Osteocyte (in vitro differentiated cells): ENCODE data around the gene KRTAP5-1. TPM values are rescaled to one million over a fixed set of nuclear protein-coding genes. Genes with fewer than 3 reads are reported as not detected.

Experiments used
- DNase-seq: peaks from one replicate; pipeline ENCODE4 v3.0.0; 2021; ENCODE audit warnings: mixed read lengths; ENCODE audit not compliant: unreplicated experiment; ENCODE audit errors: extremely low spot score
- H3K27ac Mint-ChIP-seq: one replicate; pipeline ENCODE4 v1.8.0; 2021; ENCODE audit warnings: mild to moderate bottlenecking, mixed read lengths; ENCODE audit not compliant: unreplicated experiment
- H3K27me3 Mint-ChIP-seq: one replicate; pipeline ENCODE4 v1.8.0; 2021; ENCODE audit warnings: mixed read lengths; ENCODE audit not compliant: unreplicated experiment
- H3K36me3 Mint-ChIP-seq: one replicate; pipeline ENCODE4 v1.8.0; 2021; ENCODE audit warnings: mixed read lengths; ENCODE audit not compliant: unreplicated experiment
- H3K4me1 Mint-ChIP-seq: one replicate; pipeline ENCODE4 v1.8.0; 2021; ENCODE audit warnings: mixed read lengths; ENCODE audit not compliant: unreplicated experiment
- H3K4me3 Mint-ChIP-seq: one replicate; pipeline ENCODE4 v1.8.0; 2021; ENCODE audit warnings: mild to moderate bottlenecking, moderate library complexity, mixed read lengths; ENCODE audit not compliant: unreplicated experiment
- H3K9me3 Mint-ChIP-seq: one replicate; pipeline ENCODE4 v1.8.0; 2021; ENCODE audit warnings: mixed read lengths; ENCODE audit not compliant: unreplicated experiment
- CTCF ChIP-seq: fragments of 200-600 bp; sonication (generic); IDR thresholded peaks from 2 replicates; pipeline ENCODE4 v1.5.0; 2021; ENCODE audit warnings: antibody characterized with exemption, mild to moderate bottlenecking, moderate library complexity
- total RNA-seq: library from RNA; stranded (reverse); gene quantifications from 2 replicates; pipeline ENCODE4 v1.2.1, GENCODE V29; 2021

The KRTAP5-1 gene
- total RNA-seq, 1 donor from 2014 or later = not detected

- no peak for DNase-seq
- H3K4me1 Mint-ChIP-seq = peaks cover 20% of the 10 kb centered on the region
- H3K27me3 Mint-ChIP-seq = peaks cover 3% of the 10 kb centered on the region
- no peak overlapping the region for H3K4me3 Mint-ChIP-seq
- no peak for TF ChIP-seq CTCF
- H3K9me3 Mint-ChIP-seq = no peaks in the 10 kb centered on the region
- no peaks in the 10 kb centered on the region for H3K36me3 Mint-ChIP-seq
- H3K27ac Mint-ChIP-seq = no peak overlapping the region
Observed at GRCh38 chr11:1571760-1572196, 13.3 kb downstream of the KRTAP5-1 start.

GRCh38 chr11:1570896-1571759 lies 14.0 kb downstream of the KRTAP5-1 start:
- DNase-seq = no peak

GRCh38 chr11:1570531-1570895 lies 14.6 kb downstream of the KRTAP5-1 start:
- DNase-seq = no peak
- peak overlapping the region; percentile 54 for H3K4me3 Mint-ChIP-seq
- TF ChIP-seq CTCF = no peak
- no peaks in the 10 kb centered on the region for H3K36me3 Mint-ChIP-seq
- H3K9me3 Mint-ChIP-seq = no peaks in the 10 kb centered on the region
- H3K27ac Mint-ChIP-seq = peak overlapping the region; percentile 18
- H3K4me1 Mint-ChIP-seq = peaks cover 20% of the 10 kb centered on the region
- peaks cover 3% of the 10 kb centered on the region for H3K27me3 Mint-ChIP-seq

More at GRCh38 chr11:1570896-1571759, 14.0 kb downstream of the KRTAP5-1 start:
- Mint-ChIP-seq H3K9me3 (no peaks in the 10 kb centered on the region), H3K36me3 (no peaks in the 10 kb centered on the region), H3K4me1 (peaks cover 20% of the 10 kb centered on the region), H3K27me3 (peaks cover 3% of the 10 kb centered on the region), H3K4me3 (peak overlapping the region; percentile 54), H3K27ac (peak overlapping the region; percentile 18)
- no peak for TF ChIP-seq CTCF

- TF ChIP-seq CTCF = no peak
- no peaks in the 10 kb centered on the region for H3K36me3 Mint-ChIP-seq
- H3K27me3 Mint-ChIP-seq = peaks cover 1% of the 10 kb centered on the region
- H3K27ac Mint-ChIP-seq = no peak overlapping the region
- peaks cover 22% of the 10 kb centered on the region for H3K4me1 Mint-ChIP-seq
- DNase-seq = no peak
- H3K9me3 Mint-ChIP-seq = no peaks in the 10 kb centered on the region
- H3K4me3 Mint-ChIP-seq = no peak overlapping the region
Observed at GRCh38 chr11:1570001-1570453, 15.1 kb downstream of the KRTAP5-1 start.

GRCh38 chr11:1569251-1569780 lies 15.8 kb downstream of the KRTAP5-1 start:
- TF ChIP-seq CTCF = no peak
- Mint-ChIP-seq H3K27ac (no peak overlapping the region), H3K4me3 (no peak overlapping the region)

More at GRCh38 chr11:1569251-1569780, 15.8 kb downstream of the KRTAP5-1 start:
- Mint-ChIP-seq H3K4me1 (peaks cover 25% of the 10 kb centered on the region), H3K9me3 (no peaks in the 10 kb centered on the region), H3K36me3 (no peaks in the 10 kb centered on the region), H3K27me3 (no peaks in the 10 kb centered on the region)
- no peak for DNase-seq
